Vagina (tissue), 2 donors: ENCODE data around the gene KIF18A. TPM values are rescaled to one million over a fixed set of nuclear protein-coding genes. Genes with fewer than 3 reads are reported as not detected.

Source experiments
- DNase-seq, 2 donors: peaks; one replicate each; pipeline ENCODE4 v3.0.0-alpha.2; 2017; ENCODE audit errors: extremely low spot score in 2 of 2
- H3K27ac ChIP-seq: fragments of 200-600 bp; sonication (generic); one replicate; pipeline ENCODE4 v1.5.1; 2019
- H3K27me3 ChIP-seq: fragments of 200-600 bp; sonication (generic); one replicate; pipeline ENCODE4 v1.5.1; 2019
- H3K36me3 ChIP-seq, 2 donors: fragments of 200-600 bp; sonication (generic); one replicate each; pipeline ENCODE4 v1.5.1; 2017 to 2019
- H3K4me1 ChIP-seq: fragments of 200-600 bp; sonication (generic); one replicate; pipeline ENCODE4 v1.5.1; 2019
- H3K4me3 ChIP-seq, 2 donors: fragments of 200-600 bp; sonication (generic); 1 replicate in 1 of 2; 2 replicates in 1 of 2; pipeline ENCODE4 v1.5.1; 2016 to 2019
- H3K9me3 ChIP-seq: fragments of 200-600 bp; sonication (generic); one replicate; pipeline ENCODE4 v1.5.1; 2019
- CTCF ChIP-seq, 3 experiments: fragments of 450-650 bp in 2 of 3; fragments of 200-600 bp in 1 of 3; sonication (generic) in 1 of 3; IDR thresholded peaks; one replicate each; pipeline ENCODE4 v1.5.1; 2017 to 2019; ENCODE audit warnings: antibody characterized with exemption in 3 of 3, mild to moderate bottlenecking in 2 of 3, moderate library complexity in 2 of 3
- POLR2A ChIP-seq, 2 donors: fragments of 450-650 bp; IDR thresholded peaks; one replicate each; pipeline ENCODE4 v1.6.1; 2017; ENCODE audit warnings: antibody characterized with exemption in 2 of 2, mild to moderate bottlenecking in 2 of 2, moderate library complexity in 2 of 2
- POLR2AphosphoS5 ChIP-seq, 2 donors: sonication (generic); formaldehyde crosslinking; IDR thresholded peaks; one replicate each; pipeline ENCODE4 v1.9.0; 2017; ENCODE audit warnings: antibody characterized with exemption in 2 of 2, mild to moderate bottlenecking in 2 of 2, low read depth in 1 of 2; ENCODE audit not compliant: insufficient read depth in 1 of 2
- intact Hi-C: fragments of 100-400 bp; cut with DNase I; formaldehyde crosslinking; loops from one replicate; pipeline ENCODE4 v1.15.1; 2023
- total RNA-seq: library from RNA; depleted of rRNA; stranded (reverse); fragments of >200 nt; gene quantifications from one replicate; pipeline ENCODE4 v1.2.3, GENCODE V29; 2016

KIF18A gene
- total RNA-seq, 1 donor from 2014 or later: 2.5 TPM

GRCh38 chr11:28117712-28118111 is 9.8 kb upstream of the KIF18A start:
- DNase-seq: no peak
- no peak overlapping the region for H3K27ac ChIP-seq
- H3K4me3 ChIP-seq: no peak overlapping the region
- intact Hi-C loops: no loop called here
- no peaks in the 10 kb centered on the region for H3K27me3 ChIP-seq
- no peaks in the 10 kb centered on the region for H3K4me1 ChIP-seq
- H3K9me3 ChIP-seq: no peaks in the 10 kb centered on the region
- no peak for TF ChIP-seq CTCF (IDR thresholded peaks at IDR 0.05)
- TF ChIP-seq POLR2AphosphoS5 (IDR thresholded peaks at IDR 0.05; ENCODE audit: insufficient read depth in 1 of 2, low read depth in 1 of 2): no peak
- peaks cover 0 to 14% of the 10 kb centered on the region in 2 donors for H3K36me3 ChIP-seq

GRCh38 chr11:28114731-28115130 is 6.8 kb upstream of the KIF18A start:
- Histone ChIP-seq H3K4me3 (no peak overlapping the region), H3K4me1 (peaks cover 16% of the 10 kb centered on the region), H3K36me3 (peaks cover 0 to 14% of the 10 kb centered on the region in 2 donors), H3K9me3 (no peaks in the 10 kb centered on the region), H3K27me3 (no peaks in the 10 kb centered on the region), H3K27ac (no peak overlapping the region)
- TF ChIP-seq POLR2A (IDR thresholded peaks at IDR 0.05) (no peak), POLR2AphosphoS5 (IDR thresholded peaks at IDR 0.05; ENCODE audit: insufficient read depth in 1 of 2, low read depth in 1 of 2) (no peak), CTCF (IDR thresholded peaks at IDR 0.05) (no peak)
- DNase-seq: no peak
- intact Hi-C loops: no loop called here

- Histone ChIP-seq H3K27ac (no peak overlapping the region), H3K4me3 (no peak overlapping the region), H3K36me3 (peaks cover 0 to 14% of the 10 kb centered on the region in 2 donors), H3K27me3 (no peaks in the 10 kb centered on the region), H3K4me1 (peaks cover 22% of the 10 kb centered on the region), H3K9me3 (no peaks in the 10 kb centered on the region)
- DNase-seq: no peak
- no peak for TF ChIP-seq POLR2A (IDR thresholded peaks at IDR 0.05)
- no peak for TF ChIP-seq CTCF (IDR thresholded peaks at IDR 0.05)
- TF ChIP-seq POLR2AphosphoS5 (IDR thresholded peaks at IDR 0.05; ENCODE audit: insufficient read depth in 1 of 2, low read depth in 1 of 2): no peak
- intact Hi-C loops: no loop called here
Measured at GRCh38 chr11:28114116-28114515, 6.2 kb upstream of the KIF18A start.

GRCh38 chr11:28110821-28111200 is 2.9 kb upstream of the KIF18A start:
- no peak for TF ChIP-seq CTCF (IDR thresholded peaks at IDR 0.05)
- Histone ChIP-seq H3K36me3 (peaks cover 0 to 14% of the 10 kb centered on the region in 2 donors), H3K4me1 (peaks cover 34% of the 10 kb centered on the region), H3K27me3 (no peaks in the 10 kb centered on the region), H3K27ac (peak overlapping the region; percentile 91), H3K4me3 (peak overlapping the region; percentile 59 to 76), H3K9me3 (no peaks in the 10 kb centered on the region)
- no peak for DNase-seq
- intact Hi-C loops: no loop called here

GRCh38 chr11:28110108-28110820 is 2.3 kb upstream of the KIF18A start:
- TF ChIP-seq POLR2AphosphoS5 (IDR thresholded peaks at IDR 0.05; ENCODE audit: insufficient read depth in 1 of 2, low read depth in 1 of 2) (peak; percentile 57 to 61), CTCF (IDR thresholded peaks at IDR 0.05) (peak in 1 of 3 experiments; percentile 43), POLR2A (IDR thresholded peaks at IDR 0.05) (no peak)
- DNase-seq: peak in 1 of 2 donors; percentile 87
- Histone ChIP-seq H3K9me3 (no peaks in the 10 kb centered on the region), H3K36me3 (peaks cover 0 to 14% of the 10 kb centered on the region in 2 donors), H3K4me1 (peaks cover 34% of the 10 kb centered on the region), H3K4me3 (peak overlapping the region; percentile 59 to 76), H3K27ac (peak overlapping the region; percentile 91), H3K27me3 (no peaks in the 10 kb centered on the region)
- intact Hi-C loops: no loop called here
